Endothelial cell of umbilical vein (primary cell): Measurements from ENCODE around the gene DUSP8. TPM values are rescaled to one million over a fixed set of nuclear protein-coding genes. Genes with fewer than 3 reads are reported as not detected.

Experiments used
- BruUV-seq: library from RNA; stranded (reverse); fragments of 400-500 nt; replicated peaks from 2 replicates; lab custom pipeline; 2021; lab: Mats Ljungman, UMichigan
- CTCF ChIA-PET: fragments of 300-600, 350-600 bp; sonication (Branson Sonifier 250); formaldehyde crosslinking; loops from one replicate; lab custom pipeline; 2021; ENCODE audit warnings: antibody characterized with exemption, inconsistent platforms; lab: Charles Lee
- POLR2A ChIA-PET: fragments of 300-600, 350-600 bp; sonication (Branson Sonifier 250); formaldehyde crosslinking; loops from one replicate; lab custom pipeline; 2021; ENCODE audit warnings: antibody characterized with exemption, inconsistent platforms; lab: Charles Lee
- DNase-seq: peaks from one replicate; pipeline ENCODE4 v3.0.0-alpha.2; 2011; ENCODE audit warnings: low read depth, low spot score
- FAIRE-seq: peaks from 2 replicates; lab custom pipeline; 2011; peaks lifted over from hg19 to GRCh38; lab: Jason Lieb, UNC
- H2AFZ ChIP-seq: 2 replicates; pipeline ENCODE4 v1.6.0; 2012; ENCODE audit warnings: low read depth, low read length, control low read depth, inconsistent platforms
- H3K27ac ChIP-seq: 2 replicates; pipeline ENCODE4 v1.5.1; 2011; ENCODE audit warnings: low read depth, mild to moderate bottlenecking, control low read depth, low read length, moderate library complexity; ENCODE audit not compliant: insufficient read depth
- H3K27me3 ChIP-seq, 2 experiments: 2 replicates each; pipeline versions ENCODE4 v1.6.0 to v1.6.1; 2011; ENCODE audit warnings: low read length in 2 of 2, mixed read lengths in 1 of 2; ENCODE audit not compliant: control insufficient read depth in 2 of 2, insufficient read depth in 2 of 2
- H3K36me3 ChIP-seq, 2 experiments: 2 replicates in 1 of 2; 3 replicates in 1 of 2; pipeline ENCODE4 v1.5.1; 2011; ENCODE audit warnings: low read length in 2 of 2, mild to moderate bottlenecking in 1 of 2, moderate library complexity in 1 of 2; ENCODE audit not compliant: control insufficient read depth in 2 of 2, insufficient read depth in 2 of 2; ENCODE audit errors: extremely low read depth in 1 of 2
- H3K4me1 ChIP-seq: 3 replicates; pipeline ENCODE4 v1.5.1; 2011; ENCODE audit warnings: mild to moderate bottlenecking, low read length; ENCODE audit not compliant: control insufficient read depth, insufficient read depth; ENCODE audit errors: extremely low read depth
- H3K4me2 ChIP-seq: 2 replicates; pipeline ENCODE4 v1.6.1; 2011; ENCODE audit warnings: low read length, control low read depth, mixed read lengths; ENCODE audit not compliant: insufficient read depth
- H3K4me3 ChIP-seq, 3 experiments: fragments of 200-600 bp in 1 of 3; sonication (generic), shearing (Covaris generic) in 1 of 3; replicated peaks in 1 of 3; 2 replicates each; pipeline ENCODE4 v1.5.1; 2011 to 2016; ENCODE audit warnings: control low read depth in 3 of 3, low read length in 3 of 3, mild to moderate bottlenecking in 2 of 3, inconsistent platforms in 1 of 3, low read depth in 1 of 3, moderate library complexity in 1 of 3; ENCODE audit not compliant: insufficient read depth in 1 of 3
- H3K79me2 ChIP-seq: 2 replicates; pipeline ENCODE4 v1.6.0; 2012; ENCODE audit warnings: low read length, inconsistent platforms; ENCODE audit not compliant: control insufficient read depth, insufficient read depth
- H3K9ac ChIP-seq: replicated peaks from 2 replicates; pipeline ENCODE3; 2011; ENCODE audit warnings: low read length, control low read depth; ENCODE audit not compliant: insufficient read depth; ENCODE audit errors: extremely low read depth
- H3K9me1 ChIP-seq: replicated peaks from 3 replicates; pipeline ENCODE4 v1.6.0; 2011; ENCODE audit warnings: mild to moderate bottlenecking, low read length; ENCODE audit not compliant: control insufficient read depth, insufficient read depth; ENCODE audit errors: extremely low read depth
- H3K9me3 ChIP-seq: replicated peaks from 2 replicates; pipeline ENCODE4 v1.5.1; 2012; ENCODE audit warnings: low read length, inconsistent platforms; ENCODE audit not compliant: control insufficient read depth, insufficient read depth
- H4K20me1 ChIP-seq: replicated peaks from 2 replicates; pipeline ENCODE3; 2011; ENCODE audit warnings: mild to moderate bottlenecking, low read length; ENCODE audit not compliant: control insufficient read depth, insufficient read depth; ENCODE audit errors: extremely low read depth
- EZH2 ChIP-seq: IDR thresholded peaks from 2 replicates; pipeline ENCODE4 v1.6.1; 2012; ENCODE audit warnings: borderline replicate concordance, low read depth, mild to moderate bottlenecking, moderate library complexity, low read length, inconsistent platforms; ENCODE audit not compliant: severe bottlenecking
- FOS ChIP-seq: IDR thresholded peaks from 2 replicates; pipeline ENCODE4 v1.6.1; 2011; ENCODE audit warnings: mild to moderate bottlenecking, low read length, moderate library complexity, borderline replicate concordance; ENCODE audit not compliant: insufficient read depth
- GATA2 ChIP-seq: IDR thresholded peaks from 2 replicates; pipeline ENCODE4 v1.7.0; 2011; ENCODE audit warnings: low read depth, mild to moderate bottlenecking, moderate library complexity, mixed read lengths, low read length; ENCODE audit not compliant: insufficient read length, insufficient read depth
- JUN ChIP-seq: IDR thresholded peaks from 2 replicates; pipeline ENCODE4 v1.6.1; 2011; ENCODE audit warnings: borderline replicate concordance, low read depth; ENCODE audit not compliant: insufficient read length, insufficient read depth
- MAX ChIP-seq: IDR thresholded peaks from 2 replicates; pipeline ENCODE4 v1.6.1; 2011; ENCODE audit not compliant: insufficient read depth, insufficient read length
- MYC ChIP-seq: IDR thresholded peaks from one replicate; pipeline ENCODE4 v1.6.1; 2011; ENCODE audit warnings: mild to moderate bottlenecking, low read depth, low read length
- POLR2A ChIP-seq: IDR thresholded peaks from 2 replicates; pipeline ENCODE4 v1.6.1; 2012; ENCODE audit warnings: low read depth, mild to moderate bottlenecking, control low read depth, low read length
- POLR2AphosphoS5 ChIP-seq: IDR thresholded peaks from 2 replicates; pipeline ENCODE4 v1.6.1; 2012; ENCODE audit warnings: low read depth, mild to moderate bottlenecking, control low read depth, low read length, moderate library complexity; ENCODE audit not compliant: insufficient read depth
- dilution Hi-C: fragments of 300-500 bp; cut with MboI; formaldehyde crosslinking; loops from one replicate; pipeline ENCODE4 v1.15.0; 2019; ENCODE audit warnings: low sequenced_read_pairs; ENCODE audit not compliant: extremely low pct_ligation_motif_present
- intact Hi-C: fragments of 100-400 bp; cut with micrococcal nuclease; formaldehyde crosslinking; loops from one replicate; pipeline ENCODE4 v1.10.0; 2022
- polyA plus RNA-seq, 4 experiments: library from polyadenylated mRNA; depleted of rRNA in 3 of 4; stranded (reverse) in 3 of 4; unstranded in 1 of 4; fragments of >200 nt; gene quantifications; 2 replicates each; pipeline versions ENCODE4 v1.2.1 to v1.2.3, GENCODE V29; 2011 to 2012; ENCODE audit warnings: missing spikeins in 1 of 4
- total RNA-seq: library from RNA; stranded (reverse); gene quantifications from 2 replicates; pipeline ENCODE4 v1.2.3, GENCODE V29; 2021
- TF ChIP-seq, protein P1 (sequence below), 2 donors: IDR thresholded peaks; 1 replicate in 1 of 2; 2 replicates in 1 of 2; pipeline ENCODE4 v1.5.1; 2011; ENCODE audit warnings: low read length in 2 of 2, mild to moderate bottlenecking in 2 of 2, moderate library complexity in 2 of 2, control low read depth in 1 of 2, inconsistent platforms in 1 of 2, low read depth in 1 of 2; ENCODE audit not compliant: insufficient read depth in 1 of 2; ENCODE audit errors: extremely low read depth in 1 of 2

DUSP8 gene
- total and polyA plus RNA-seq, 2 donors (not counting 3 experiments of a cell fraction or from before 2014, with no cell fraction given) = 4.6 to 5.9 TPM

DNA sequence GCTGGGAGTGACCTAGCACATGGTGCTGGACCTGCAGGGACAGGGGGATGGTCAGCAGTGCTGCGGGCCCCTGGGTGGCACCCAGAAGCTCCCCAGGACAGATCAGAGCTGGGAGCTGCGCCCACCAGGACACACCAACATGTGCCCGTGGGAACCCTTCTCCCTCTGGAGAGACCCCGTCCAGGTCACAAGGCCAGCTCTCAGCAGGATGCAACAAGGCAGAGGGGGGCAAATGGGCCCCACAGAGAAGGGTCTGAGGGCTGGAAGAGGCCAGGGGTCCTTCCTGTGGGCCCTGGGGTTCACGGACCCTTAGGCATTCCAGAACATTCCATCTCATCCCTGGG lies 6.2 kb downstream of the DUSP8 start:
- H3K36me3 ChIP-seq = no peaks in the 10 kb centered on the region
- POLR2A ChIA-PET = interaction anchor here (0.6 kb wide), 1 partner anchor 511 kb away, joined by 4 read pairs; no protein-coding TSS in a partner anchor
- no peaks in the 10 kb centered on the region for H3K27me3 ChIP-seq
- CTCF ChIA-PET = interaction anchor here (5.2 to 5.5 kb wide), 2 partner anchors 9 to 19 kb away, joined by 24 to 36 read pairs; no protein-coding TSS in a partner anchor
- H3K27ac ChIP-seq = no peak overlapping the region
- intact Hi-C loops = no loop called here
- no peak overlapping the region for H3K4me2 ChIP-seq
- DNase-seq = no peak
- H4K20me1 ChIP-seq = no peaks in the 10 kb centered on the region
- dilution Hi-C loops = no loop called here
- peaks cover 2% of the 10 kb centered on the region for H3K4me1 ChIP-seq
- H3K9me1 ChIP-seq = no peaks in the 10 kb centered on the region
- no peaks in the 10 kb centered on the region for H3K9me3 ChIP-seq
- no peak overlapping the region for H3K9ac ChIP-seq
- FAIRE-seq = no peak
- no TSS peak for BruUV-seq
- TF ChIP-seq, protein P1, sequence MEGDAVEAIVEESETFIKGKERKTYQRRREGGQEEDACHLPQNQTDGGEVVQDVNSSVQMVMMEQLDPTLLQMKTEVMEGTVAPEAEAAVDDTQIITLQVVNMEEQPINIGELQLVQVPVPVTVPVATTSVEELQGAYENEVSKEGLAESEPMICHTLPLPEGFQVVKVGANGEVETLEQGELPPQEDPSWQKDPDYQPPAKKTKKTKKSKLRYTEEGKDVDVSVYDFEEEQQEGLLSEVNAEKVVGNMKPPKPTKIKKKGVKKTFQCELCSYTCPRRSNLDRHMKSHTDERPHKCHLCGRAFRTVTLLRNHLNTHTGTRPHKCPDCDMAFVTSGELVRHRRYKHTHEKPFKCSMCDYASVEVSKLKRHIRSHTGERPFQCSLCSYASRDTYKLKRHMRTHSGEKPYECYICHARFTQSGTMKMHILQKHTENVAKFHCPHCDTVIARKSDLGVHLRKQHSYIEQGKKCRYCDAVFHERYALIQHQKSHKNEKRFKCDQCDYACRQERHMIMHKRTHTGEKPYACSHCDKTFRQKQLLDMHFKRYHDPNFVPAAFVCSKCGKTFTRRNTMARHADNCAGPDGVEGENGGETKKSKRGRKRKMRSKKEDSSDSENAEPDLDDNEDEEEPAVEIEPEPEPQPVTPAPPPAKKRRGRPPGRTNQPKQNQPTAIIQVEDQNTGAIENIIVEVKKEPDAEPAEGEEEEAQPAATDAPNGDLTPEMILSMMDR (IDR thresholded peaks at IDR 0.05; ENCODE audit: extremely low read depth in 1 of 2, insufficient read depth in 1 of 2, low read depth in 1 of 2, low read length in 2 of 2) = no peak
- H3K4me3 ChIP-seq = no peak overlapping the region
- H3K79me2 ChIP-seq = no peaks in the 10 kb centered on the region
- H2AFZ ChIP-seq = no peak overlapping the region

- no peaks in the 10 kb centered on the region for H4K20me1 ChIP-seq
- no peaks in the 10 kb centered on the region for H3K27me3 ChIP-seq
- H3K79me2 ChIP-seq = no peaks in the 10 kb centered on the region
- H3K36me3 ChIP-seq = no peaks in the 10 kb centered on the region
- no TSS peak for BruUV-seq
- no peak overlapping the region for H3K4me3 ChIP-seq
- FAIRE-seq = no peak
- intact Hi-C loops = no loop called here
- TF ChIP-seq JUN = no peak
- TF ChIP-seq MAX = no peak
- TF ChIP-seq FOS = no peak
- no peak for TF ChIP-seq GATA2
- no peak for TF ChIP-seq EZH2
- TF ChIP-seq, protein P1 (IDR thresholded peaks at IDR 0.05; ENCODE audit: extremely low read depth in 1 of 2, insufficient read depth in 1 of 2, low read depth in 1 of 2, low read length in 2 of 2) = no peak
- no peak for TF ChIP-seq POLR2A
- TF ChIP-seq MYC = no peak
- no peak for TF ChIP-seq POLR2AphosphoS5
- no peak for DNase-seq
- ChIA-PET POLR2A (no interaction called here), CTCF (interaction anchor here (1.2 to 5.5 kb wide), 4 partner anchors 9 to 30 kb away, joined by 3 to 36 read pairs (median 15); no protein-coding TSS in a partner anchor)
- no peaks in the 10 kb centered on the region for H3K9me3 ChIP-seq
- no peak overlapping the region for H3K27ac ChIP-seq
- dilution Hi-C loops = no loop called here
- H2AFZ ChIP-seq = no peak overlapping the region
- H3K4me2 ChIP-seq = no peak overlapping the region
- H3K9me1 ChIP-seq = no peaks in the 10 kb centered on the region
- no peaks in the 10 kb centered on the region for H3K4me1 ChIP-seq
- H3K9ac ChIP-seq = no peak overlapping the region
These were observed 6.7 kb downstream of the DUSP8 start for GRCh38 chr11:1565173-1565903.
